Fibroblast of lung (primary cell): ENCODE results near the gene KCNK4. TPM values are rescaled to one million over a fixed set of nuclear protein-coding genes. Genes with fewer than 3 reads are reported as not detected.

ENCODE experiments used
- DNase-seq, 2 donors: peaks; one replicate each; pipeline versions ENCODE4 v3.0.0 to v3.0.0-alpha.2; 2010; ENCODE audit warnings: low read depth in 2 of 2
- H2AFZ ChIP-seq: 2 replicates; pipeline ENCODE4 v1.5.1; 2012; ENCODE audit warnings: low read length, control low read depth, inconsistent platforms
- H3K27ac ChIP-seq: 2 replicates; pipeline ENCODE4 v1.5.1; 2011; ENCODE audit warnings: low read length, control low read depth; ENCODE audit not compliant: insufficient read depth
- H3K27me3 ChIP-seq: 2 replicates; pipeline ENCODE4 v1.5.1; 2011; ENCODE audit warnings: mild to moderate bottlenecking, low read length; ENCODE audit not compliant: control insufficient read depth, insufficient read depth
- H3K36me3 ChIP-seq: 2 replicates; pipeline ENCODE4 v1.5.1; 2011; ENCODE audit warnings: low read length; ENCODE audit not compliant: control insufficient read depth, insufficient read depth
- H3K4me1 ChIP-seq: 2 replicates; pipeline ENCODE4 v1.5.1; 2011; ENCODE audit warnings: low read length; ENCODE audit not compliant: control insufficient read depth, insufficient read depth; ENCODE audit errors: extremely low read depth
- H3K4me2 ChIP-seq: 2 replicates; pipeline ENCODE4 v1.5.1; 2011; ENCODE audit warnings: low read length, control low read depth; ENCODE audit not compliant: insufficient read depth; ENCODE audit errors: extremely low read depth
- H3K4me3 ChIP-seq, 4 experiments: fragments of 200-600 bp in 1 of 4; sonication (generic) in 1 of 4; replicated peaks in 1 of 4; 2 replicates each; pipeline ENCODE4 v1.5.1; 2011 to 2016; ENCODE audit warnings: low read length in 4 of 4, low read depth in 3 of 4, mild to moderate bottlenecking in 3 of 4, control low read depth in 2 of 4, inconsistent platforms in 1 of 4, mixed read lengths in 1 of 4; ENCODE audit not compliant: insufficient read depth in 1 of 4; ENCODE audit errors: control extremely low read depth in 1 of 4
- H3K79me2 ChIP-seq: 2 replicates; pipeline ENCODE4 v1.5.1; 2012; ENCODE audit warnings: mild to moderate bottlenecking, low read length, inconsistent platforms; ENCODE audit not compliant: control insufficient read depth, insufficient read depth
- H3K9ac ChIP-seq: 2 replicates; pipeline ENCODE4 v1.5.1; 2011; ENCODE audit warnings: mild to moderate bottlenecking, low read length, control low read depth; ENCODE audit not compliant: insufficient read depth
- H3K9me3 ChIP-seq: 2 replicates; pipeline ENCODE4 v1.5.1; 2012; ENCODE audit warnings: low read depth, low read length; ENCODE audit not compliant: control insufficient read depth, insufficient read depth
- H4K20me1 ChIP-seq: 2 replicates; pipeline ENCODE4 v1.5.1; 2011; ENCODE audit warnings: low read length; ENCODE audit not compliant: control insufficient read depth, insufficient read depth; ENCODE audit errors: extremely low read depth
- EZH2 ChIP-seq: IDR thresholded peaks from 2 replicates; pipeline ENCODE4 v1.5.1; 2012; ENCODE audit warnings: low read length, control low read depth, mild to moderate bottlenecking; ENCODE audit errors: missing control alignments
- polyA plus RNA-seq, 2 donors: library from polyadenylated mRNA; depleted of rRNA in 1 of 2; stranded (reverse) in 1 of 2; unstranded in 1 of 2; fragments of >200 nt; gene quantifications; 2 replicates each; pipeline ENCODE4 v1.2.1, GENCODE V29; 2011 to 2012; ENCODE audit warnings: missing spikeins in 1 of 2
- total RNA-seq: library from RNA; depleted of rRNA; stranded (reverse); fragments of >200 nt; gene quantifications from 2 replicates; pipeline ENCODE4 v1.2.1, GENCODE V29; 2014
- TF ChIP-seq, protein P1 (sequence below), 2 donors: IDR thresholded peaks in 1 of 2; conservative IDR thresholded peaks in 1 of 2; 1 replicate in 1 of 2; 2 replicates in 1 of 2; pipeline ENCODE4 v1.5.1; 2011 to 2012; ENCODE audit warnings: low read length in 2 of 2, control low read depth in 1 of 2, inconsistent platforms in 1 of 2, low read depth in 1 of 2, mild to moderate bottlenecking in 1 of 2

KCNK4 gene
- total and polyA plus RNA-seq, 2 donors (not counting 1 experiment from before 2014, with no cell fraction given), result not detected

DNA sequence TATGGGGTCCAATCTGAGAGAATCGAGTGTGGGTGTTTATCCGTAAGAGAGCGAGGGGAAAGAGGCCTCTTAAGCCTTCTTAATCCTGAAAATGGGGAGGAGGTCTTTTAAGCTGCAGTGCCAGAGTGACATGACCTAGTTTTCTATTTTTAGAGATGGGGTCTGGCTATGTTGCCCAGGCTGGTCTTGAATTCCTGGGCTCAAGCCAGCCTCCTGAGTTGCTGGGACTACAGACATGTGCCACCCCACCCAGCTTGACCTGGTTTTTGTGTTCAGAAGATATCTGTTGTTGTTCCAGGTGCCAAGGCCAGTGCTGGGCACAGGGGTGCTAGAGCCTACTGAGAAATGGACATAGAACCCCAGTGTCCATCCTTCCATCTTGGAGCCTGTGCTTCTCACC lies 8.0 kb upstream of the KCNK4 start:
- H3K4me2 ChIP-seq, result peak overlapping the region; percentile 60
- peak overlapping the region in 1 of 4 experiments; percentile 85 for H3K4me3 ChIP-seq
- no peak overlapping the region for H3K27ac ChIP-seq
- H3K27me3 ChIP-seq, result no peaks in the 10 kb centered on the region
- H3K79me2 ChIP-seq, result peaks cover 4% of the 10 kb centered on the region
- H4K20me1 ChIP-seq, result no peaks in the 10 kb centered on the region
- H3K4me1 ChIP-seq, result peaks cover 7% of the 10 kb centered on the region
- peaks cover 3% of the 10 kb centered on the region for H3K36me3 ChIP-seq
- H3K9me3 ChIP-seq, result no peaks in the 10 kb centered on the region
- TF ChIP-seq EZH2, result no peak
- TF ChIP-seq, protein P1, sequence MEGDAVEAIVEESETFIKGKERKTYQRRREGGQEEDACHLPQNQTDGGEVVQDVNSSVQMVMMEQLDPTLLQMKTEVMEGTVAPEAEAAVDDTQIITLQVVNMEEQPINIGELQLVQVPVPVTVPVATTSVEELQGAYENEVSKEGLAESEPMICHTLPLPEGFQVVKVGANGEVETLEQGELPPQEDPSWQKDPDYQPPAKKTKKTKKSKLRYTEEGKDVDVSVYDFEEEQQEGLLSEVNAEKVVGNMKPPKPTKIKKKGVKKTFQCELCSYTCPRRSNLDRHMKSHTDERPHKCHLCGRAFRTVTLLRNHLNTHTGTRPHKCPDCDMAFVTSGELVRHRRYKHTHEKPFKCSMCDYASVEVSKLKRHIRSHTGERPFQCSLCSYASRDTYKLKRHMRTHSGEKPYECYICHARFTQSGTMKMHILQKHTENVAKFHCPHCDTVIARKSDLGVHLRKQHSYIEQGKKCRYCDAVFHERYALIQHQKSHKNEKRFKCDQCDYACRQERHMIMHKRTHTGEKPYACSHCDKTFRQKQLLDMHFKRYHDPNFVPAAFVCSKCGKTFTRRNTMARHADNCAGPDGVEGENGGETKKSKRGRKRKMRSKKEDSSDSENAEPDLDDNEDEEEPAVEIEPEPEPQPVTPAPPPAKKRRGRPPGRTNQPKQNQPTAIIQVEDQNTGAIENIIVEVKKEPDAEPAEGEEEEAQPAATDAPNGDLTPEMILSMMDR (conservative IDR thresholded peaks at IDR 0.05 in 1 of 2, IDR thresholded peaks at IDR 0.05 in 1 of 2; ENCODE audit: low read depth in 1 of 2, low read length in 2 of 2), result no peak
- DNase-seq, result no peak
- no peak overlapping the region for H2AFZ ChIP-seq
- H3K9ac ChIP-seq, result no peak overlapping the region

DNA sequence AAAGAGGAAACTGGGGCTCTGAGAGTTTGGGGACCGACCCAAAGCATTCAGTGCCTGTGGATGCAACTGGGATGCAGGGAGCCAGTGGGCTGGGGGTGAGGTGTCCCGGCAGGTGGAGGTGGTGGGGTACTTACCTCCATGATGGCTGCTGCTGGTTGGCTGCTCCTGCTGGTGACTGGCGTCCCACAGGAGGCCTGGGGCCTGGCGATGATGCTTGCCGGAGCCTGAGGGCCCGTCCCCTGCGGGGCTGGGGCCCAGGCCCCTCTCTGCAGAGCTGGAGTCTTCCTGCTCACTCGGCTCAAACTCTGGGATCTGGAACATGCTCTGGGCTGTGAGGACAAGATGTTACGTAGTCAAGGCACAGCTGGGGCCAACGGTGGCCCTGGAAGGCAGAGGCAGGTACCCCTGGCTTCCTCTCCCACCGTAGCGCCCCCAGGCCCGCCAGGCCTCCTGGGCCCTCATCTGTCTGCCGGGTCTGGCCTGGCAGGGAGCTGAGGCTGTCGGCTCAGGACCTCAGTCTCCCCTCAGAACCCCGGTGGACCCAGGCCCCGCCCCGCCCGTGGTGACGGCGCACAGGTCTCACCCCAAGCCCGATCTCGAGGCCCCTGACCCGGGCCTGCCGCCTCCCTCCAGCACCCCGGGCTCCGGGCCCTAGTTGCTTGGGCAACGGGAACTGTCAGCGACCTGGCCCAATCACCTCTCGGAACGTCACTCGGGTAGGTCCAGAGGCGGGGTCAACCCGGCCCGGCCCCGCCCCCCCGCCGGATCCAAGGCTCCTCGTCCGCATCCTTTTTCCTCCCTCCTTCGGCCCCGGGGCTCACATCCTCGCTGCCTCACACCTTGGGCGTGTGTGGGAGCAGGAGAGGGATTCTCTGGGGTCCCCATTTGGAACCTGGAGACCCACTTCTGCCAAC lies 6.8 kb upstream of the KCNK4 start, which contains the start of gene BAD:
TSS of gene BAD (minus strand) at position 618 of the 914 bp plus-strand sequence. CDS start at position 321, 297 bp downstream.
- Histone ChIP-seq H3K27me3 (no peaks in the 10 kb centered on the region), H3K4me3 (peak within 1 kb of the TSS; percentile 66 to 85 (median 78)), H3K4me2 (peak within 1 kb of the TSS; percentile 98), H2AFZ (peak within 1 kb of the TSS; percentile 77), H4K20me1 (no peaks in the 10 kb centered on the region), H3K27ac (peak within 1 kb of the TSS; percentile 85), H3K9me3 (no peaks in the 10 kb centered on the region), H3K79me2 (peaks cover 4% of the 10 kb centered on the region), H3K9ac (peak within 1 kb of the TSS; percentile 85), H3K4me1 (peaks cover 7% of the 10 kb centered on the region), H3K36me3 (peaks cover 3% of the 10 kb centered on the region)
- no peak for TF ChIP-seq EZH2
- TF ChIP-seq, protein P1 (conservative IDR thresholded peaks at IDR 0.05 in 1 of 2, IDR thresholded peaks at IDR 0.05 in 1 of 2; ENCODE audit: low read depth in 1 of 2, low read length in 2 of 2), result no peak
- DNase-seq, result peak; percentile 85 to 91

DNA sequence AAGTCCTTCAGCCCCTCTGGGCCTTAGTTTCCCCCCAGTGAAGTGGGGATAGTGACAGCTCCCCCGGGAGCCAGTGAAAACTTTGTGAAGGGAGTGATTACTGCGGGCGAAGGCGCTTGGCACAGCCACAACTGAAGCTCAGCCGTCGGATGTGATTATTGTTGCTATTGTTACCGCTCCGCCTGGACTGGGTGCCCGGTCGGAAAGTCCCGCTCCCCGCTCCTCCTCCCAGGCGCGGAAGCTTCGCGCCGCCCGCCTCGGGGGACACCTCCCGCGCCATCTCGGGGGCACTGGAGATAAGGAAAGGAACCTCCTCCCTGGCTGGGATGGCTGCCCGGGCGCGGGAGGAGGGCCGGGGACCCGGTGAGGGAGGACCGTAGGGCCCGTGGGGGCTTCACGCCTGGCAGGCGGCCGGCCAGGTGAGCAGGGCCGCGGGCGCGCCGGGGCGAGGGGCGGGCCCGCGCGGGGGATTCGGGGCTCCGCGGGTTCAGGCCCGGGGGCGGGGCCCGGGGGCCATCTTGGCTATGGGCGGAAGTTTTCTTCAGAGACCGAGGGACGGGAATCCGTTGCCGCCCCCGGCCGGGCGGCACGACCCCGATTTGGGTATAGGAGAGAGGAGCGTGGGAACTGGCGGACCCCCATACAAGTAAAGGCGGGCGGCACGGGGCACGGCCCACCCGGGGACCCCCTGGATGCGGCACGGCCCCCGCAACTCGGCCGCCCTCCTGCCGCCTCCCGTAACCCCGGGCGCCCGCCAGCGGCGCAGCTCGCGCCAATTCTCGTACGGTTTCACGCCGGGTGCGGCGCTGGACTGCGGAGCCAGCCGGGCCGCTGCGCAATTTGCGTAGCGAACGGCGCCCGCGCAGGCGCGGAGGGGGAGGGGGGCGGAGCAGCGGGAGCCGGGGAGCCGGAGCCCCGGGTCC lies 5.9 kb upstream of the KCNK4 start, which contains the start of gene GPR137:
TSS of gene GPR137 (plus strand) at position 887 of the 923 bp plus-strand sequence. CDS start 677 bp downstream, outside the sequence.
- TF ChIP-seq EZH2, result no peak
- TF ChIP-seq, protein P1 (conservative IDR thresholded peaks at IDR 0.05 in 1 of 2, IDR thresholded peaks at IDR 0.05 in 1 of 2; ENCODE audit: low read depth in 1 of 2, low read length in 2 of 2), result no peak
- Histone ChIP-seq H3K9ac (peak within 1 kb of the TSS; percentile 85), H3K79me2 (peaks cover 4% of the 10 kb centered on the region), H3K9me3 (no peaks in the 10 kb centered on the region), H3K4me2 (peak within 1 kb of the TSS; percentile 98), H2AFZ (peak within 1 kb of the TSS; percentile 77), H3K4me1 (peaks cover 7% of the 10 kb centered on the region), H4K20me1 (no peaks in the 10 kb centered on the region), H3K27ac (peak within 1 kb of the TSS; percentile 85), H3K27me3 (no peaks in the 10 kb centered on the region), H3K4me3 (peak within 1 kb of the TSS; percentile 66 to 85 (median 76)), H3K36me3 (peaks cover 3% of the 10 kb centered on the region)
- peak; percentile 61 to 63 for DNase-seq
